Measurements from ENCODE around the gene CCBE1. TPM values are rescaled to one million over a fixed set of nuclear protein-coding genes. Genes with fewer than 3 reads are reported as not detected.

The CCBE1 gene
- total RNA-seq, 2 donors from 2014 or later: 1.00 to 2.9 TPM

- peaks cover 10% of the 10 kb centered on the region for H3K4me1 Mint-ChIP-seq
- no peak overlapping the region for H3K4me3 ChIP-seq (ENCODE audit: low read length)
- no peak overlapping the region for H3K27ac ChIP-seq (ENCODE audit: low read depth, low read length)
- peaks cover 7% of the 10 kb centered on the region for H3K27me3 Mint-ChIP-seq (ENCODE audit: insufficient read depth)
- no peaks in the 10 kb centered on the region for H3K9me3 ChIP-seq (ENCODE audit: control insufficient read depth, low read length)
- H3K36me3 ChIP-seq (ENCODE audit: control insufficient read depth, insufficient read depth, low read length): no peaks in the 10 kb centered on the region
- no peak overlapping the region for H3K9ac ChIP-seq (ENCODE audit: extremely low read depth, low read length, poor library complexity, severe bottlenecking)
- 94% methylated on average over 1 of the region's 1 CpG; no CpG with 5 or more reads in 1 of the 2 experiments for WGBS, 2 experiments (ENCODE audit: insufficient coverage in 1 of 2, insufficient read length in 1 of 2)
- peaks cover 9% of the 10 kb centered on the region for H3K27me3 ChIP-seq (ENCODE audit: control insufficient read depth, insufficient read depth, low read length, poor library complexity, severe bottlenecking)
- TF ChIP-seq CTCF (conservative IDR thresholded peaks at IDR 0.05): no peak
- peaks cover 6% of the 10 kb centered on the region for H3K4me1 ChIP-seq (ENCODE audit: control insufficient read depth, insufficient read depth, low read length)
- no peak for DNase-seq
- H3K36me3 Mint-ChIP-seq (ENCODE audit: low read depth): no peaks in the 10 kb centered on the region
- no peak overlapping the region for H3K27ac Mint-ChIP-seq
- H3K4me3 Mint-ChIP-seq: no peak overlapping the region
- no peaks in the 10 kb centered on the region for H3K9me3 Mint-ChIP-seq
Measured at GRCh38 chr18:59582395-59582794, 114.8 kb downstream of the CCBE1 start.

- Histone ChIP-seq H3K27me3 (ENCODE audit: control insufficient read depth, insufficient read depth, low read length, poor library complexity, severe bottlenecking) (peaks cover 10% of the 10 kb centered on the region), H3K4me1 (ENCODE audit: control insufficient read depth, insufficient read depth, low read length) (peaks cover 6% of the 10 kb centered on the region), H3K27ac (ENCODE audit: low read depth, low read length) (no peak overlapping the region), H3K9ac (ENCODE audit: extremely low read depth, low read length, poor library complexity, severe bottlenecking) (no peak overlapping the region), H3K4me3 (ENCODE audit: low read length) (no peak overlapping the region), H3K9me3 (ENCODE audit: control insufficient read depth, low read length) (no peaks in the 10 kb centered on the region), H3K36me3 (ENCODE audit: control insufficient read depth, insufficient read depth, low read length) (no peaks in the 10 kb centered on the region)
- Mint-ChIP-seq H3K9me3 (no peaks in the 10 kb centered on the region), H3K36me3 (ENCODE audit: low read depth) (no peaks in the 10 kb centered on the region), H3K27ac (no peak overlapping the region), H3K4me3 (no peak overlapping the region), H3K4me1 (peaks cover 10% of the 10 kb centered on the region), H3K27me3 (ENCODE audit: insufficient read depth) (peaks cover 4% of the 10 kb centered on the region)
- no peak for DNase-seq
- WGBS, 2 experiments (ENCODE audit: insufficient coverage in 1 of 2, insufficient read length in 1 of 2): 84 to 92% methylated on average over 7 of the region's 7 CpGs
- no peak for TF ChIP-seq CTCF (conservative IDR thresholded peaks at IDR 0.05)
Measured at GRCh38 chr18:59579509-59579908, 117.7 kb downstream of the CCBE1 start.

- Histone ChIP-seq H3K4me3 (ENCODE audit: low read length) (no peak overlapping the region), H3K4me1 (ENCODE audit: control insufficient read depth, insufficient read depth, low read length) (peaks cover 6% of the 10 kb centered on the region), H3K9me3 (ENCODE audit: control insufficient read depth, low read length) (no peaks in the 10 kb centered on the region), H3K27me3 (ENCODE audit: control insufficient read depth, insufficient read depth, low read length, poor library complexity, severe bottlenecking) (peaks cover 10% of the 10 kb centered on the region), H3K27ac (ENCODE audit: low read depth, low read length) (no peak overlapping the region), H3K9ac (ENCODE audit: extremely low read depth, low read length, poor library complexity, severe bottlenecking) (no peak overlapping the region), H3K36me3 (ENCODE audit: control insufficient read depth, insufficient read depth, low read length) (no peaks in the 10 kb centered on the region)
- H3K27me3 Mint-ChIP-seq (ENCODE audit: insufficient read depth): peaks cover 4% of the 10 kb centered on the region
- no peaks in the 10 kb centered on the region for H3K36me3 Mint-ChIP-seq (ENCODE audit: low read depth)
- DNase-seq: no peak
- 60 to 100% methylated on average over 1 of the region's 1 CpG for WGBS, 2 experiments (ENCODE audit: insufficient coverage in 1 of 2, insufficient read length in 1 of 2)
- no peaks in the 10 kb centered on the region for H3K9me3 Mint-ChIP-seq
- no peak overlapping the region for H3K4me3 Mint-ChIP-seq
- H3K27ac Mint-ChIP-seq: no peak overlapping the region
- H3K4me1 Mint-ChIP-seq: peaks cover 10% of the 10 kb centered on the region
- TF ChIP-seq CTCF (conservative IDR thresholded peaks at IDR 0.05): no peak
Measured at GRCh38 chr18:59577386-59577655, 119.9 kb downstream of the CCBE1 start.

Data from endodermal cell (in vitro differentiated cells).